Adrenal gland (tissue), 5 donors: Measurements from ENCODE around the gene FAM117B.

Experiments used
- CTCF ChIP-seq, 6 experiments: fragments of 450-650 bp in 4 of 6; fragments of 200-600 bp in 2 of 6; sonication (generic) in 1 of 6; IDR thresholded peaks; 1 replicate in 5 of 6; 2 replicates in 1 of 6; pipeline versions ENCODE4 v1.5.1 to v1.8.0; 2016 to 2021; ENCODE audit warnings: antibody characterized with exemption in 6 of 6, mild to moderate bottlenecking in 2 of 6, moderate library complexity in 1 of 6
- POLR2A ChIP-seq, 2 donors: fragments of 450-650 bp; IDR thresholded peaks; one replicate each; pipeline ENCODE4 v1.6.1; 2017; ENCODE audit warnings: antibody characterized with exemption in 2 of 2, mild to moderate bottlenecking in 2 of 2, moderate library complexity in 1 of 2
- donor health status: DM: no; HTN: no; CAD: no.

- no peak for TF ChIP-seq POLR2A (IDR thresholded peaks at IDR 0.05)
- no peak for TF ChIP-seq CTCF (IDR thresholded peaks at IDR 0.05)
Measured at GRCh38 chr2:202771336-202771735, 136.6 kb downstream of the FAM117B start.
